Amygdala (tissue), 56 donors: Measurements from ENCODE around the gene KCNAB1.
"Not testable (repeated sequence)": the region's sequence is repeated elsewhere in the genome, so short reads cannot be mapped to it uniquely, and the experiment has no call there.

ENCODE experiments used
- DNase-seq, 56 donors: peaks; one replicate each; lab custom pipeline; 2025; lab: John Stamatoyannopoulos, UW

Gene KCNAB1

GRCh38 chr3:156172536-156172935 is 52.2 kb downstream of the KCNAB1 start:
- no peak for DNase-seq

- DNase-seq = peak in 14 of 56 donors; percentile 1 to 39 (median 11)
These were observed 54.0 kb downstream of the KCNAB1 start for GRCh38 chr3:156174229-156174847.

GRCh38 chr3:156175570-156175969 is 55.2 kb downstream of the KCNAB1 start:
- DNase-seq = no peak

- no peak for DNase-seq
These were observed 55.7 kb downstream of the KCNAB1 start for GRCh38 chr3:156176048-156176447.

- no peak for DNase-seq
These were observed 56.3 kb downstream of the KCNAB1 start for GRCh38 chr3:156176629-156177210.

GRCh38 chr3:156180077-156180476 is 59.7 kb downstream of the KCNAB1 start:
- DNase-seq = no peak

GRCh38 chr3:156181509-156181908 is 61.1 kb downstream of the KCNAB1 start:
- no peak for DNase-seq

GRCh38 chr3:156183396-156183795 is 63.0 kb downstream of the KCNAB1 start:
- no peak for DNase-seq

- no peak for DNase-seq
These were observed 63.8 kb downstream of the KCNAB1 start for GRCh38 chr3:156184156-156184555.

GRCh38 chr3:156187146-156187769 is 66.9 kb downstream of the KCNAB1 start:
- no peak for DNase-seq

GRCh38 chr3:156188757-156189156 is 68.4 kb downstream of the KCNAB1 start:
- no peak for DNase-seq

GRCh38 chr3:156189927-156190326 is 69.5 kb downstream of the KCNAB1 start:
- DNase-seq = no peak

- not testable (repeated sequence) for DNase-seq
These were observed 74.6 kb downstream of the KCNAB1 start for GRCh38 chr3:156194945-156195344.

GRCh38 chr3:156197152-156197551 is 76.8 kb downstream of the KCNAB1 start:
- not testable (repeated sequence) for DNase-seq

GRCh38 chr3:156201411-156202405 is 81.3 kb downstream of the KCNAB1 start:
- no peak for DNase-seq

- no peak for DNase-seq
These were observed 85.8 kb downstream of the KCNAB1 start for GRCh38 chr3:156206157-156206556.

- DNase-seq = no peak
These were observed 87.7 kb downstream of the KCNAB1 start for GRCh38 chr3:156207802-156208685.

GRCh38 chr3:156209631-156210335 is 89.4 kb downstream of the KCNAB1 start:
- DNase-seq = no peak

GRCh38 chr3:156211583-156211982 is 91.2 kb downstream of the KCNAB1 start:
- no peak for DNase-seq
